COLO829 (cell line): Measurements from ENCODE around the gene CDC14A.
"Not testable (repeated sequence)": the region's sequence is repeated elsewhere in the genome, so short reads cannot be mapped to it uniquely, and the experiment has no call there.

Experiments used
- DNase-seq: peaks from one replicate; pipeline ENCODE4 v3.0.0; 2012; ENCODE audit warnings: low spot score

The CDC14A gene

GRCh38 chr1:100364697-100365096, 12.4 kb downstream of the CDC14A start:
- DNase-seq: no peak

GRCh38 chr1:100366209-100366525, 13.9 kb downstream of the CDC14A start:
- no peak for DNase-seq

- DNase-seq: not testable (repeated sequence)
Measured at GRCh38 chr1:100369339-100369738, 17.0 kb downstream of the CDC14A start.

- DNase-seq: not testable (repeated sequence)
Measured at GRCh38 chr1:100373953-100374352, 21.6 kb downstream of the CDC14A start.

- DNase-seq: not testable (repeated sequence)
Measured at GRCh38 chr1:100376890-100377289, 24.6 kb downstream of the CDC14A start.

GRCh38 chr1:100377590-100378361, 25.5 kb downstream of the CDC14A start:
- DNase-seq: no peak

GRCh38 chr1:100378956-100379355, 26.6 kb downstream of the CDC14A start:
- peak; percentile 49 for DNase-seq

GRCh38 chr1:100380635-100381034, 28.3 kb downstream of the CDC14A start:
- no peak for DNase-seq

GRCh38 chr1:100382657-100383056, 30.4 kb downstream of the CDC14A start:
- no peak for DNase-seq

GRCh38 chr1:100383743-100384405, 31.6 kb downstream of the CDC14A start:
- DNase-seq: no peak

- DNase-seq: no peak
Measured at GRCh38 chr1:100387209-100387608, 34.9 kb downstream of the CDC14A start.

- DNase-seq: no peak
Measured at GRCh38 chr1:100387657-100388350, 35.5 kb downstream of the CDC14A start.

GRCh38 chr1:100390531-100390930, 38.2 kb downstream of the CDC14A start:
- DNase-seq: no peak

- no peak for DNase-seq
Measured at GRCh38 chr1:100391675-100392074, 39.4 kb downstream of the CDC14A start.

- no peak for DNase-seq
Measured at GRCh38 chr1:100392756-100393155, 40.5 kb downstream of the CDC14A start.

- DNase-seq: no peak
Measured at GRCh38 chr1:100394285-100394684, 42.0 kb downstream of the CDC14A start.

- no peak for DNase-seq
Measured at GRCh38 chr1:100395913-100396312, 43.6 kb downstream of the CDC14A start.

- DNase-seq: no peak
Measured at GRCh38 chr1:100396651-100397050, 44.3 kb downstream of the CDC14A start.

- no peak for DNase-seq
Measured at GRCh38 chr1:100397681-100398080, 45.4 kb downstream of the CDC14A start.

GRCh38 chr1:100398648-100399047, 46.3 kb downstream of the CDC14A start:
- DNase-seq: no peak

- no peak for DNase-seq
Measured at GRCh38 chr1:100400404-100400803, 48.1 kb downstream of the CDC14A start.

- DNase-seq: no peak
Measured at GRCh38 chr1:100404821-100405220, 52.5 kb downstream of the CDC14A start.

- not testable (repeated sequence) for DNase-seq
Measured at GRCh38 chr1:100405902-100406301, 53.6 kb downstream of the CDC14A start.
